Activated naive CD8-positive, alpha-beta T cell treated with anti-CD3 and anti-CD28 coated beads, Interleukin-2, amount 10 ng/mL, durations not matched to agents 7 days and 5 days (primary cell): ENCODE results near the gene ITPKB. TPM values are rescaled to one million over a fixed set of nuclear protein-coding genes. Genes with fewer than 3 reads are reported as not detected.
A peak's percentile ranks its signal among the peaks of the same experiment; 100 is the strongest.
"Not testable (repeated sequence)": the region's sequence is repeated elsewhere in the genome, so short reads cannot be mapped to it uniquely, and the experiment has no call there.

Experiments used
- ATAC-seq: fragments of 150-1000 bp; cut with Tn5 transposase; one replicate; pipeline ENCODE4 v1.10.0; 2021; ENCODE audit warnings: low read depth, moderate library complexity
- POLR2A ChIA-PET: fragments of 350-600 bp; sonication (Branson Sonifier 250); formaldehyde crosslinking; loops from one replicate; lab custom pipeline; 2021; ENCODE audit warnings: antibody characterized with exemption; lab: Charles Lee
- DNase-seq: peaks from one replicate; pipeline ENCODE4 v3.0.0; 2021
- H3K27ac Mint-ChIP-seq: one replicate; pipeline ENCODE4 v1.8.0; 2022; ENCODE audit warnings: mild to moderate bottlenecking, mixed read lengths
- H3K27me3 Mint-ChIP-seq: one replicate; pipeline ENCODE4 v1.8.0; 2022; ENCODE audit warnings: mild to moderate bottlenecking, moderate library complexity, mixed read lengths
- H3K36me3 Mint-ChIP-seq: one replicate; pipeline ENCODE4 v1.8.0; 2021; ENCODE audit warnings: mild to moderate bottlenecking, mixed read lengths
- H3K4me1 Mint-ChIP-seq: one replicate; pipeline ENCODE4 v1.8.0; 2021; ENCODE audit warnings: mixed read lengths
- H3K4me3 Mint-ChIP-seq: one replicate; pipeline ENCODE4 v1.8.0; 2022; ENCODE audit warnings: mild to moderate bottlenecking, moderate library complexity, mixed read lengths
- H3K9me3 Mint-ChIP-seq: one replicate; pipeline ENCODE4 v1.8.0; 2021; ENCODE audit warnings: mixed read lengths
- total RNA-seq, 2 experiments: library from RNA; stranded (reverse); gene quantifications; one replicate each; pipeline ENCODE4 v1.2.3, GENCODE V29; 2021

ITPKB gene
- total RNA-seq, 2 experiments from 2014 or later: 75.3 to 76.9 TPM

DNA sequence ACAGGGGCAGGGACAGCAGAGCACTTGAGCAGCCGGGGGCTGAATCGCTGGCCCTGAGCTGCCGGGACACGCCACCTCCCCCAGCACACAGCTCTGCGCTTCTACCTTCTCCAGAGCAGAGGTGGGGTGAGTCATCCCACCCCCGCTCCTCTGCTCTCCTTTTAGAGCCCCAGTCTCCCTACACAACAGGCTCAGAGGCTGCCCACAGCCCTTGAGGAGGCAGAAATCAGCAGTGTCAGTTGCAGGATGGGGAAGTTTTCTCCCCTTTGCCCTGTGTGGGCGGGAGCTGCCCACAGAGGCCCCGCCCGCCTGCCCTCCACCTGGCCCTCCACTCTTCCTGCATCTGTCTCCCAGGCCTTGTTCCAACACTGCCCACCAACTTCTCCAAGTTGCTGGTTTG is 95.9 kb downstream of the ITPKB start:
- POLR2A ChIA-PET: interaction anchor here (1.0 to 2.0 kb wide), 5 partner anchors 18 to 185 kb away, joined by 3 to 7 read pairs (median 3); partner anchors contain the start of gene ITPKB
- H3K27me3 Mint-ChIP-seq: no peaks in the 10 kb centered on the region
- no peaks in the 10 kb centered on the region for H3K9me3 Mint-ChIP-seq
- H3K4me1 Mint-ChIP-seq: peaks cover 36% of the 10 kb centered on the region
- H3K27ac Mint-ChIP-seq: peak overlapping the region; percentile 90
- ATAC-seq: peak; percentile 69
- H3K4me3 Mint-ChIP-seq: peak overlapping the region; percentile 72
- peaks cover 7% of the 10 kb centered on the region for H3K36me3 Mint-ChIP-seq
- peak; percentile 54 for DNase-seq

DNA sequence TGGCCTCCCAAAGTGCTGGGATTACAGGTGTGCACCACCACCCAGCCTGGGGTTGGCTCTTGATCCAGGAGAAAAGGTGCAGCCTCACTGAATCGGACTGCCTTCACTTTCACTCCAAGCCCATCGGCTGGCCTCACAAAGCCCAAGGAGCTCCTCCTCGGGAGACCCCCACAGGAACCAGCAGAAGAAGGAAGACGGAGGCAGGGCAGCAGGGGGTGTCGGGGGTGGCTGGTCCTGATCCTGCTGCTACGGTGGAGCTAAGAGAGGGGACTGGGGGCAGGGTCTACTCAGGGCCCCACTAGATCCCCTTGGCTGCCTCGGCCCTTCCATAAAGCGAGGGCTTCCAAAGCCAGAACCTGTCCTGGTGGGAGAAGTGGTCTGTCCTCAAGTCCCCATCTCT is 96.7 kb downstream of the ITPKB start:
- Mint-ChIP-seq H3K36me3 (peaks cover 5% of the 10 kb centered on the region), H3K27ac (no peak overlapping the region), H3K27me3 (no peaks in the 10 kb centered on the region), H3K4me3 (no peak overlapping the region), H3K4me1 (peaks cover 36% of the 10 kb centered on the region), H3K9me3 (no peaks in the 10 kb centered on the region)
- ATAC-seq (no peak), DNase-seq (peak; percentile 29)
- POLR2A ChIA-PET: interaction anchor here (0.8 to 1.6 kb wide), 5 partner anchors 46 to 240 kb away, joined by 3 to 4 read pairs (median 3); partner anchors contain the start of gene ITPKB

DNA sequence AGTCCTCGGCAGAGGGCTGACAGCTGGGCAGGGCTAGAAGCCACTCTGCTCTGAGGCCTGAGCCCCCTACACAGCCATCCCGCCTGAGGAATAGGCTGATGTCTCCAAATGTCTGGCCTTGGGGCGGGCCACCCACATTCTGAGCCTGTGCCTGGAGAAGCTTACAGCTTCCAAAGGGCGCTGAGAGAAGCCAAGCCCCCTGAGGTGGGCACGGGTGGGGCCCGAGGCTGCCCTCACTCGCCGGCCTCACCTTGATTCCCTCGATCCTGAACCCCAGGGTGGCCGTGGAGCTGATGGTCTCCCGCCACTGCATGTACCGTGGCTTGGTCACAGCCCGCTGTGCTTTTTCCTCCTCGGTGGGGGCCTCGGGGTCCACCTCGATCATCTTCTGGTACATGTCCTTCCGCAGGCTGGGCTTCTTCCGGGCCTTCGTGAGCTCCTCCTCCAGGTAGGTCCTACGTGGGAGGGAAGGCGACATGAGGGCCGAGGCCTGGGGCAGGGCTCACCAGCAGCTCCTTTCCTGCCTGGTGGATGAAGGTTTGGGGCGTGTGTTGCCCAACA is 97.3 kb downstream of the ITPKB start:
- no peaks in the 10 kb centered on the region for H3K27me3 Mint-ChIP-seq

DNA sequence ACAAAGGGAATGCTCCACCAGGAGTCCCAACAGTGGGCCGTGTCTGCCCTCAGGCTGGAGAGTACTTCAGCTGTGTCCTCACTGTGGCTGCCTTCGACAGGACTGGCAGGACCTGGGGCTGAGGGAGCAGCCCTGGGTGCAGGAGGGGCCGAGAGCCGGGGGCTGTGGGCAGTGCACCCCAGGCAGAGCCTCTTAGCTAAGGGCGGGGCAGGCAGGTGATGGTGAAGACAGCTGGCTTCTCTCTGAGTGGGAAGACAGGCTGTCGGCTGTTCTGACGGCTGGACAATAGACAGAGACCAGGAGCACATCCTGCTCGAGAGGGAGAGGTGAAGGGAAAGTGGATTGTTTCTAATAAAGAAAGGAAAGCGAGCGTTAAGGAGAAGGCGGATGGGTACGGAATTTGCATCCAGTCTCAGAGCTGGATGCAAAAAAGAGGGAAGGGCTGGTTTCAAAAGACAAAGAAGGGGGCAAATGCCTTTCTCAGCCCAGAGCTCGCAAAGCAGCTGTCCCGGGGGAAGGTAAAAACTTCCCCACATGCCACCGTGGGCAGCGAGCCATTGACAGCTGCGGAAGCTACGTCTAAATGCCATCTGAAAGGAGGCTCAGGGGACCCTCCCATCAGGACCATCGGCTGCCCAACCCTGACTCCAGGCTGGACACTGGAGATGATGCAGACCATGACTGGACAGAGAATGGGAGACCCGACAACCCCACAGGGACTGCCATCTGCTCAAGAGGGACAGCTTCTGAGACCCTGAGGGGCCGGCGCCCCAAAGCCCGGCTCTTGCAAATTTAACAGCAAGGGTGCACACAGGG is 98.6 kb downstream of the ITPKB start:
- H3K9me3 Mint-ChIP-seq: no peaks in the 10 kb centered on the region
- H3K36me3 Mint-ChIP-seq: peaks cover 6% of the 10 kb centered on the region
- peak overlapping the region; percentile 60 for H3K27ac Mint-ChIP-seq
- ATAC-seq: no peak
- peak; percentile 14 for DNase-seq
- POLR2A ChIA-PET: interaction anchor here (1.0 kb wide), 1 partner anchor 188 kb away, joined by 3 read pairs; no protein-coding TSS in a partner anchor
- H3K27me3 Mint-ChIP-seq: no peaks in the 10 kb centered on the region
- no peak overlapping the region for H3K4me3 Mint-ChIP-seq
- H3K4me1 Mint-ChIP-seq: peaks cover 33% of the 10 kb centered on the region

More for the DNA sequence above, 97.3 kb downstream of the ITPKB start:
- Mint-ChIP-seq H3K36me3 (peaks cover 8% of the 10 kb centered on the region), H3K27ac (no peak overlapping the region), H3K4me3 (no peak overlapping the region), H3K9me3 (no peaks in the 10 kb centered on the region), H3K4me1 (peaks cover 37% of the 10 kb centered on the region)
- ATAC-seq (no peak), DNase-seq (peak; percentile 23)
- POLR2A ChIA-PET: interaction anchor here (0.7 to 1.2 kb wide), 4 partner anchors 46 to 241 kb away, joined by 3 to 4 read pairs (median 3); no protein-coding TSS in a partner anchor

DNA sequence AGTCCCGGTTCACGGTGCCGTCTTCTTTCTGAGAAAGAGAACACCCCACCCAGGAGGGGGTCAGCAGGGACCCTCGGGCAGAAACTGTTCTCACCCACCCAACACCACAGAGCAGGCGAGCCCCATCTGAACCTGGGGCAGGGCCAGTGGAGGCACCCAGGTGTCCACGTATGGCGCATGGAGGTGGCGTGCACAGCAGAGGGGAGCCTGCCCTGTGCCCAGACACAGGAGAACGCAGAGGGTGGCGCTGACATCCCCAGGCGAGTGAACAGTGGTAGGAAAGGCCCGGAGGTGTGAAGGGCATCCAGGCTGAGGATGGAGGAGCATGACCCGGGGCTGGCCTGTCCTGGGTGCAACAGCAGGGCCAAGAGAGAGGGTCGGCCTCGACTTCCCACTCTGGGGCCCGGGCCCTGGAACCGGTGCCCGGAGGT is 99.4 kb downstream of the ITPKB start:
- Mint-ChIP-seq H3K27ac (no peak overlapping the region), H3K36me3 (peaks cover 11% of the 10 kb centered on the region), H3K27me3 (no peaks in the 10 kb centered on the region), H3K9me3 (no peaks in the 10 kb centered on the region), H3K4me1 (peaks cover 33% of the 10 kb centered on the region), H3K4me3 (no peak overlapping the region)
- POLR2A ChIA-PET: no interaction called here
- ATAC-seq (no peak), DNase-seq (no peak)

DNA sequence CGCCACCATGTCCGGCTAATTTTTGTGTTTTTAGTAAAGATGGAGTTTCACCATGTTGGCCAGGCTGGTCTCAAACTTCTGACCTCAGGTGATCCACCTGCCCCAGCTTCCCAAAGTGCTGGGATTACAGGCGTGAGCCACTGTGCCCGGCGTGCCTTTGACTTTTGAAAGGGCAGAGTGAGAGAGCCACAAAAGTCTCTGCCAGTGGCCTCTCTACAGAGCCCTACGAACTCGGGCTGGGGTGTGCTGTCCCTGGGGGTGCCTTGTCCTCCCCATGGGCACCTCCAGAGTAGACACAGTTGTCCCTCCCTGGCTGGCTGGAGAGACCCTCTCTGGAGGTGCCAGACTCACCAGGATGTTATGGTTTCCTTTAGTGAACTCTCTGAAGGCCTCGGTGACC is 99.9 kb downstream of the ITPKB start:
- ATAC-seq, H3K9me3 Mint-ChIP-seq, DNase-seq, POLR2A ChIA-PET, H3K27me3 Mint-ChIP-seq, H3K27ac Mint-ChIP-seq, H3K4me3 Mint-ChIP-seq: not testable (repeated sequence)
- Mint-ChIP-seq H3K4me1 (peaks cover 31% of the 10 kb centered on the region), H3K36me3 (peaks cover 13% of the 10 kb centered on the region)

DNA sequence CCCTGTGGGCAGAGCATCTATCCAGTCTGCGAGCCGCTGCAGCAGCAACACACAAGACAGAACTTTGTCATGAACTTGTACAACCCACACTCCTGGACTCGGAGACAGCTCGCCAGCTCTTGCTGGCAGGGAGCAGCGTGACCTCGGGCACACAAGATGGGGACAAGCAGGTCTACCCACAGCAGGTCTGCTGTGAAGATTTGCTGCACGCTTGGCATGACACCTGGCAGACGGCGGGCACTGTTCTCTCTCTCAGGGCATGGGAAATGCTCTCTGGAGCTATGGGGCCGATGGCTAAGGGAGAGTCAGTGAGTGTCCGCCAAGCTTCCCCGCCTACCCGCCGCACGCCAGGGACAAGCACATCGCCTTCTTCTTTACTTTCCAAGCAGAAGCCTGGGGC is 100.5 kb downstream of the ITPKB start:
- Mint-ChIP-seq H3K27ac (no peak overlapping the region), H3K4me3 (no peak overlapping the region), H3K4me1 (peaks cover 26% of the 10 kb centered on the region), H3K36me3 (peaks cover 14% of the 10 kb centered on the region), H3K9me3 (no peaks in the 10 kb centered on the region), H3K27me3 (no peaks in the 10 kb centered on the region)
- ATAC-seq (no peak), DNase-seq (no peak)
- POLR2A ChIA-PET: interaction anchor here (0.6 kb wide), 1 partner anchor 55 kb away, joined by 3 read pairs; no protein-coding TSS in a partner anchor

DNA sequence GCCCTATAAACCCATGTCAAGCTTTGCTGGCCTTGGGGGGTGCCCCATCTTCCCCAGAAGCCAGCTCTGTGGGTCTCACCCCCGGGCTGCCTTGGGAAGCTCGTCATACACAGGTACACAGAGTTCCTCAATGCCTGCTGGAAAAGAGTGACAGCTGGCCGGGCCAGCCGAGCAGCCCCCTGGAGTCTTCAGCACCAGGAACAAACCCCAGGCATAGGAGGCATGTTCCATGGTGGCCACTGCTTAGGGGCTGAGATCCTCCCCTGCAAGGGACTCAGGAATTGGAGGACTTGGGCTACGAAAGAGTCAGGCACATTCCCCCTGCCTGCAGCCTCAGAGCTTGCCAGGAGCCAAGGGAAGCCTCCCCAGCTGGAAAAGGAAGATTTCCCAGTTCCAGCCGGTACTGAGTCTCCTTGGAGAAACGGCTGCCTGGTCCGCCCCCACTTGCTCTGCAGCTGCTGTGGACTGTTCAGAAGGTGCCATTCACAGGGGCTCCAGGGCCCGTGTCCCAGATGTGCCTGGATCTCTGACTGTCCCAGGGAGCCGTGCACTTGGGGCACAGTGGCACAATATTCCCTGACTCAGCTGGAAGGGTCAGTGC is 101.0 kb downstream of the ITPKB start:
- H3K4me3 Mint-ChIP-seq: no peak overlapping the region
- no peaks in the 10 kb centered on the region for H3K27me3 Mint-ChIP-seq
- no peaks in the 10 kb centered on the region for H3K9me3 Mint-ChIP-seq
- DNase-seq (no peak), ATAC-seq (no peak)
- no peak overlapping the region for H3K27ac Mint-ChIP-seq
- peaks cover 25% of the 10 kb centered on the region for H3K4me1 Mint-ChIP-seq
- peaks cover 14% of the 10 kb centered on the region for H3K36me3 Mint-ChIP-seq
- POLR2A ChIA-PET: interaction anchor here (0.6 kb wide), 1 partner anchor 56 kb away, joined by 3 read pairs; no protein-coding TSS in a partner anchor

DNA sequence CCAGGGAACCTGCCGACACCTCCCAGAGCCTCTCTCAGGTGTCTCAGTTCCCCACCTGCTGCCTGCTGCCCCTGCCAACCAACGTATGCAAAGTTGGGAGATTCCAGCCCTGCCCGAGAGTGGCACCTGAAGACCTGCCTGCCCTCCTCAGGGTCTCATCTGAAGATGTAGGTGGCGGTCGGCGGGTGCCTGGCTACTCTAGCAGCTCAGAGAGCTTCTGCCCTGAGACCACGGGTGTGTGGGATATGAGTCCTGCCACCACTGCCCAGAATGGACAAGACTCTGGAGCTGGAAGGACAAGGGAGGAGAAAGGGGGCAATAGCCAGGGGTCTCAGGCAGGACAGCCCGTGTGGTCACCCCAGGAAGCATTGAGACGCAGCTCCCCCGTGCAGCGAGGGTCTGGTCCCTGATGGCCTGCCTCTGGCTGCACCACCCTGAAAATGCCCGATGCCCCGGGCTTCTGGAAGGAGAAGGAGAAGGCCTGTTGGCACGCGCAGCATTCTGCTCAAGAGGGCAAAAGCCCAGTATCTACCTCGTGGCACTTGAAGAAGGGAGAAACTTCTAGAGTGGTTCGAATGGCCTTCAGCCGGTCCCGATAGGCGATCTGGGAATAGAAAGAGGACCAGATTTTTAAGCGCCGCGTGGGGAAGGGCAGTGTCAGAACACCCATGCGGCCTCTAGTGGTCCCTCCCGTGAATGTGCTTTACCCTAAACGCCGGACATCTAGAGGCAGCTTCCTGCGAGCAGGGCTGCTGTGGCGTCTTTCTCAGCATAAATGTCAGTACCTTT is 101.7 kb downstream of the ITPKB start:
- Mint-ChIP-seq H3K27me3 (no peaks in the 10 kb centered on the region), H3K9me3 (no peaks in the 10 kb centered on the region), H3K27ac (no peak overlapping the region), H3K36me3 (peaks cover 17% of the 10 kb centered on the region), H3K4me3 (no peak overlapping the region), H3K4me1 (peaks cover 26% of the 10 kb centered on the region)
- POLR2A ChIA-PET: no interaction called here
- ATAC-seq (no peak), DNase-seq (no peak)

DNA sequence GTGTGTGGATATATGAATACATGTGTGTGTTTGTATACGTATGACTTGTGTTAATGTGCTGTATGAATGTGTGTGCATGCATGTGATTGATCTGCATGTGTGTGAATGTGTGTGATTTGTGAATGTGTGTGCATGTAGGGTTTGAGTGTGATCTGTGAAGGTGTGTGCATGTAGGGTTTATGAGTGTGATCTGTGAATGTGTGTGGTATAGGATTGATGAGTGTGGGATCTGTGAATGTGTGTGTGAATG is 102.3 kb downstream of the ITPKB start:
- Mint-ChIP-seq H3K36me3 (peaks cover 20% of the 10 kb centered on the region), H3K27ac (peak overlapping the region; percentile 63)
- no peak for DNase-seq

DNA sequence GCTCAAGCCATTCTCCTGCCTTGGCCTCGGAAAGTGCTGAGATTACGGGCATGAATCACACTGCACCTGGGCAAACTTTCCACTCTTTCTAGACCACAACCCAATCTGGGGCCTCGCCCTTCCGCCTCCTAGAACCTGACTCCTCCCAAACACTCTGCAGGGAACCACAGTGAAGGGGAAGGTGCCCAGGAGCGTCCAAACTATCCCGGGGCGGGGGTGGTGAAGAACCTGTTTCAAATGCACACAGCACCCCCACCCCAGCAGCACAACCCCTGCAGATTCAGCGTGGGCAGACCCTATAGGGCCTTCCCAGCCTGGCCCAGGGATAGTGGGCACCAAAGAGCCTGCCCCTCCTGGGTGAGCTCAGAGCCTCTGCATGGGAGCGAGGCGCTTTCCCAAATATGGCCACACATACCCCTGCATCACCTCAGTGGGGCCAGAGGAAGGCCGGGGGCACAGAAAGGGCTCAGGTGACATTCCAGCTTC is 103.6 kb downstream of the ITPKB start:
- Mint-ChIP-seq H3K36me3 (peaks cover 23% of the 10 kb centered on the region), H3K27me3 (no peaks in the 10 kb centered on the region), H3K9me3 (no peaks in the 10 kb centered on the region), H3K4me1 (peaks cover 26% of the 10 kb centered on the region), H3K27ac (peak overlapping the region; percentile 84), H3K4me3 (peak overlapping the region; percentile 72)
- ATAC-seq (peak; percentile 37), DNase-seq (peak; percentile 41)
- POLR2A ChIA-PET: interaction anchor here (1.7 kb wide), 1 partner anchor 18 kb away, joined by 11 read pairs; no protein-coding TSS in a partner anchor

More for the DNA sequence above, 102.3 kb downstream of the ITPKB start:
- H3K4me1 Mint-ChIP-seq: peaks cover 26% of the 10 kb centered on the region
- no peaks in the 10 kb centered on the region for H3K27me3 Mint-ChIP-seq
- H3K4me3 Mint-ChIP-seq: no peak overlapping the region
- ATAC-seq: no peak
- H3K9me3 Mint-ChIP-seq: no peaks in the 10 kb centered on the region
- POLR2A ChIA-PET: interaction anchor here (1.7 kb wide), 1 partner anchor 17 kb away, joined by 11 read pairs; no protein-coding TSS in a partner anchor

DNA sequence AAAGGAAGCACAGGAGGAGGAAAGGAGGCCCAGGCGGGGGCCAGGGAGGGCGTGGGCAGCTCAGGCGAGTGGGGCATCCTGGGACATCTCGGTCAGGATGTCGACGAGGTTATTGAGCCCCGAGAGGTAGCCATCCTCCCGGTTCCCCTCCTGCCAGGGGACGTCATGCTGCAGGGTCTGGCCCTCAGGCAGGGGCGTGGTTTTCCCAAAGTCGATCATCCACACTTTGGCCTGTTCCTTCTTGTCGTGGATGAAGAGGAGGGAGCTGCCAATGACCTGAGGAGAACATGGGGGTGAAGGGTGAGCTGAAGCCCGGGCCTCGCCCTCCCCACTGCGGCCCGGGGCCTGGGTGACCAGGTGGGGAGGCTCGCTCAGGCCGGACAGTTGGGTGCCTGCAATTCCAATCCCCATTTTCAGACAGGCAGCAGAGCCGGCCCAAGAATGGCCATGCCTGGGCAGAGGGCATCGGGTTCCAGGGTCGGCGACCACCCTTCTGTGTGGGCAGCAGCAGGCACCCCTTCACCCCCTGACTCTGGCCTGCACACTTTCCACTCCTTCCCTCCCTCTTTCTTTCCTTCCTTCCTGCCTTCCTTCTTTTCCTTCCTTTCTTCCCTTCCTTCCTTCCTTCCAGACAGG is 104.4 kb downstream of the ITPKB start:
- peaks cover 24% of the 10 kb centered on the region for H3K36me3 Mint-ChIP-seq
- ATAC-seq (no peak), DNase-seq (peak; percentile 39)
- H3K4me3 Mint-ChIP-seq: peak overlapping the region; percentile 72
- peaks cover 26% of the 10 kb centered on the region for H3K4me1 Mint-ChIP-seq
- peak overlapping the region; percentile 84 for H3K27ac Mint-ChIP-seq
- H3K27me3 Mint-ChIP-seq: no peaks in the 10 kb centered on the region
- H3K9me3 Mint-ChIP-seq: no peaks in the 10 kb centered on the region
- POLR2A ChIA-PET: interaction anchor here (1.7 to 2.1 kb wide), 2 partner anchors 19 kb away, joined by 5 to 11 read pairs; no protein-coding TSS in a partner anchor
